ENCODE results near the gene DHX58.

DHX58 gene

GRCh38 chr17:42129109-42129837, 16.8 kb upstream of the DHX58 start:
- DNase-seq = peak; percentile 66

DNA sequence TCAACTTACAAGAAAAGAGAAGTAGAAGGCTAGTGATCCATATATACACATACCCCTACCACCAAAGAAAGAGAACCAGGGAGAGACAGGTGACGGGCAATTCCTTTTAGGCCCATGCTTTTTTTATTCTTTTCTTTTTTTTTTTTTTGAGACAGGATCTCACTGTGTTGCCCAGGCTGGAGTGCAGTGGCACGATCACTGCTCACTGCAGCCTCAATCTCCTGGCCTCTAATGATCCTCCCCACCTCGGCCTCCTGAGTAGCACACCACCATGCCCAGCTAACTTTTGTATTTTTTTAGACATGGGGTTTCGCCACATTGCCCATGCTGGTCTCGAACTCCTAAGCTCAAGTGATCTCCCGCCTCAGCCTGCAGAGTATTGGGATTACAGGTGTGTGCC, 14.9 kb upstream of the DHX58 start:
- no peak for DNase-seq

DNA sequence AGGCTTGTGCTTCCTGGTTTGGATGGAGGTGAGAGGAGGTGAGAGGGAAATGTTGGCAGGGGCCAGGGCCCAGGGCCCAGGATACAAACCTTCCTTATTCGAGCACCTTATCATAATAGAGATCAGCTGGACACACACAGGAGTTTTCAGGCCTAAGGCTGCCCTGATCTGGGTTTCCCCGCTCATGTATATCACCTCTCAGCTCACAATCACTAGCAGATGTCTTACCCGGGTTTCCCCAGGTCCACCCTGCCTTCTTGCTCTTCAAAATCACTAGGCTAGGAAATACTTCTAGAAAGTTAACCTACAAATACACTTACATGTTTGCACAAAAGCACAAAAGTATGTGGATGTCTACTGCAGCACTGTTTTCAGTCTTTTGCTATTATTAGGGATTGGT, 14.3 kb upstream of the DHX58 start:
- no peak for DNase-seq

DNA sequence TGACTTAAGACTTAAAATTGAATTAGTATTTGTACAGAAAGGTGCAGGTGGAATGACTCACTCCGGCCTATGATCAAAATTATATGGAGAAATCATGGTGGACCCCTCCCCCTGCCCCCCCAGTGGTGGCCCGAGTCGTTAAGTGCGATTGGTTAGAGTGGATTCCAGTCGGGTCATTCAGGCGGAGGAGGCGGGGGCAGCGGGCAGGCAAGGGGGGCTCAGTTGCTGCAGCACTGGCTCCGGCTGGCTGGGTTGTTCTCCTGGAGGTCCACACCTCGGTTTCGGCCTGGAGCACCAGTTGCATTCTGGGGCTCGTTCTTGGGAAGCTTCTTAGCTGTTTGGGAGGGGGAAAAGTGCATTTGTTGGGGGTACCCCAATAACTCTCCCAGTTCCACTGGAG, 13.1 kb upstream of the DHX58 start:
- no peak for DNase-seq

- DNase-seq = no peak
These were observed 11.7 kb upstream of the DHX58 start for GRCh38 chr17:42124256-42124655.

- no peak for DNase-seq
These were observed 10.1 kb upstream of the DHX58 start, which contains the start of gene HSPB9 for GRCh38 chr17:42122371-42123303. TSS of gene HSPB9 (plus strand) at chr17:42122804. CDS start at chr17:42122851, 47 bp downstream.

- DNase-seq = peak; percentile 91
These were observed 8.6 kb upstream of the DHX58 start, which contains the start of gene KAT2A for GRCh38 chr17:42120770-42121769. TSS of gene KAT2A (minus strand) at chr17:42121367. CDS start at chr17:42121304, 63 bp downstream.

GRCh38 chr17:42120161-42120769, 7.8 kb upstream of the DHX58 start:
- DNase-seq = peak; percentile 14

- no peak for DNase-seq
These were observed 6.8 kb upstream of the DHX58 start for GRCh38 chr17:42119301-42119700.

DNA sequence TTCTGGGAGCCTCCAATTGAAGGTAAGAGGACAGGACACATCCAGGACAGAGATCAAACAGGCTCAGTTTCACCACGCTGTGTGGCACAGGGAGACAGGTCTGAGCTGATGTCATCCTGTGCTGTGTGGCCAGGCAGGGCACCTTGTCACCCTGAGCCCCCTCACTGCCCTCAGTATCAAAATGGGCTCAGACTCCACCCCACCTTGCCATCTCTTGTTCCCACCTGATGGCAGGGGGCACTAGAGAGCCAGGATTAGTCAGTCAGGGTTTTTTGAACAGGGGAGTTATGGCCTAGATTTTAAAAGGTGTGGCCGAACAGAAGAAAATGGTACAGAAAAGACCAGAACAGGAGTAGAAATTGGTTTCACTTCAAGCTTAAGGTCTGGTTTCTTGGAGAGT, 6.0 kb upstream of the DHX58 start:
- peak; percentile 58 for DNase-seq

DNA sequence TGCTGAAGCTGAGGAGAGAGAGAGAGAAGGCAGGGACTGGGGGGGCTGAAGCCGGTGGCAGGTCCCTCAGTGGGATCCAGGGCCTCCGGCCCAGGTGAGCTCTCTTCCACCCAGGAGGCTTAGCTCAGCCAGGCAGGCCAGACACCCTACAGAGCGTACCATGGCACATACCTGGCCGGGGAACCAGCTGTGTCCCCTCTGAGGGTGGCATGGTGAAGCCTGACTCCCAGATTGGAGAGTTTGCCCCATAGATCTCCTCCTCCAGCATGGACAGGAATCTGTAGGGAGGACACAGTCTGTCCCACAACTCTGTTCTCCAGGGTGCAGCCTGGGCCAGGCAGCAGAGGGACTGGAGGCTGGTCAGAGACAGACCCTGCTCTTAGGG, 5.6 kb upstream of the DHX58 start:
- DNase-seq = no peak

GRCh38 chr17:42117397-42118125, 5.0 kb upstream of the DHX58 start:
- DNase-seq = no peak

- DNase-seq = peak; percentile 87
These were observed 4.3 kb upstream of the DHX58 start for GRCh38 chr17:42116705-42117396.

- no peak for DNase-seq
These were observed 1.6 kb upstream of the DHX58 start for GRCh38 chr17:42114118-42114517.

DNA sequence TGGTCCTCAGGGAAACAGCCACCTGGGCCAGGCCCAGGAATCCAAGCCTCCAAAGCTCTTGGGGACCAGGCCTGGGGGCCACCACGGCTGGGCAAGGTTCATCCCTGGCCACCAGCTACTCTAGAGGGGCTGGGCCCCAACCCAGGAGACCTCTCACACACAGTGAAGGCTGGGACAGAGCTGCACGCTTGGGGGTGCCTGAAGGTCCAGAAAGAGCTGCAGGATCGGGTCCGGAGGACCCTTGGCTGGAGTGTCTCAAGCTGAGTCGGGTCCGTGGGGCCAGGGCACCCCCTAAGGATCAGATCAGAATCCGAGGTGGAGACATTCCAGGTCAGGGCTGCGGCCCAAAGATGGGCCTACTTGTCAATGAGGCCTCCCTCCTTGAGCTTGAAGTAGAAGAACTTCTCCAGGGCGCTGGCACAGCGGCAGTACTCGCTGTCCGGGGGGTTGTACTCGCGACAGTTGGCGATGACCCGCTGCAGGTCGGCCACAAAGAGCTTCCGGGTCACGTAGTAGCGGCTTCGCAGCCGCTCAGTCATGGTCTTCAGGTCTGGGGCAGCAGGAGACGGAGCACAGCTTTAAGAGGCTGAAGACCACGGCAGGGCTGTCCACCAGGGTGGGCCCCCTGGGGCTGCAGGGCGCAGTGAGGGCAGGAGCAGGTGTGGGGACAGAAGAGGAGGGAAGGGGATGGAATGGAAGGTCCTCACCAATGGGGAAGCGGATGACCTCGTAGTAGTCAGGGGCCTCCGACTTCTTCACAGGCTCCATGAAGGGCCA, 967 bp upstream of the DHX58 start:
- DNase-seq = no peak

GRCh38 chr17:42111871-42112551, 503 bp downstream of the DHX58 start:
- peak; percentile 33 for DNase-seq

- no peak for DNase-seq
These were observed 1.3 kb downstream of the DHX58 start for GRCh38 chr17:42111265-42111636.

DNA sequence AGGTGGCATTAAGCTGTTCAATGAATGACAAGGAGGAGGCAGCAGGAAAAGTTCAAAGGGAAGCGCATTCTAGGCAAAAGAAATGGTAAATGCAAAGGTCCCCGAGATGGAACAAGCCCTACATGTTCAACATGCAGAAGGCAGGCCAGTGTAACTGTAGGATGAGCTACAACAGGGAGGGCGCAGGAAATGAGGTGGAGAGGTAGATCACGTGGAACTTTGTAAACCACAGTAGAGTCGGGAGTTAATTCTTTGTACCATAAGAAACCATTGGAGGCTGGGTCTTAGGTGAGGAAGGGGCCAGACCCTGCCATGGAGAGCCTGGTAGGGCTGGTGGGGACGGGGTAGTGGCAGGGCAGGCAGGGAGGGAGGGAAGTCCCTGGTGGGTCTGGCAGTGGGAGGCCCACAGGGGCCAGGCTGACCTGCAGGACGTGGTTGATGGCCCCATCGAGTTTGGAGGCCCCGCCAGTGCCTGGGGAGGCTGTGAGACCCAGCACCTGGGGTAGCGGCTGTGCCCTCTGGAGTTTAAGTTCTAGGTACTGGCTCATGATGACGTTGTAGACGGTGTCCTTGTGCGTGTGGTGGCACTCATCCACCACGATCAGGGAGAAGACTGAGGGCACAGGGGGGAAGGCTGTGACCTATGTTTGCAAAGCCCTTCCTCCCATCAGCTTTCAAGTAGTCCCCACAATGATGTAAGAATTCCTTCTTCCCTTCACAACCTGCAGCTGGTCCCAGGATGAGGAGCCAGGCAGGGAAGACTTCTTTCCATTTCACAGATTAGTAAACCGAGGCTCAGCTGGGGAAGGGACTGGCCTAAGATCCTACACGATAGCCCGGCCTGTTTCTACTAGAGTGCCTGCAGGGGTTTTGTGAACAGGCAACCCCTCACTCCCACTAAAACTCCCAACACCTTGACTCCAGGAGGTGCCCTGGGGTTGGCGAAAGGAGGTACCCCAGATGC, 1.9 kb downstream of the DHX58 start:
- DNase-seq = no peak

All from RPMI8226 (cell line).